OCI-LY1 (cell line): ENCODE data around the gene GTF3C1.

Experiments
- H2AFZ ChIP-seq: fragments of 200-600 bp; sonication (generic), shearing (Covaris generic); 2 replicates; pipeline ENCODE4 v1.6.0; 2014; ENCODE audit warnings: antibody characterized with exemption, mild to moderate bottlenecking, low read length
- H3F3A ChIP-seq: fragments of 200-600 bp; sonication (generic), shearing (Covaris generic); 2 replicates; pipeline ENCODE4 v1.6.0; 2014; ENCODE audit warnings: mild to moderate bottlenecking, antibody characterized with exemption, low read length, moderate library complexity; ENCODE audit not compliant: insufficient read depth
- H3K27ac ChIP-seq: fragments of 200-600 bp; sonication (generic); 2 replicates; pipeline ENCODE4 v1.5.1; 2014; ENCODE audit warnings: low read length, mixed run types, mild to moderate bottlenecking, low read depth; ENCODE audit not compliant: poor library complexity, severe bottlenecking
- H3K27me3 ChIP-seq: fragments of 200-600 bp; sonication (generic); 2 replicates; pipeline ENCODE4 v1.6.0; 2014; ENCODE audit warnings: antibody characterized with exemption, mild to moderate bottlenecking, low read length, moderate library complexity; ENCODE audit not compliant: insufficient read depth
- H3K36me3 ChIP-seq: fragments of 200-600 bp; sonication (generic); 2 replicates; pipeline ENCODE4 v1.6.1; 2014; ENCODE audit warnings: mild to moderate bottlenecking, antibody characterized with exemption, low read length, moderate library complexity, mixed read lengths; ENCODE audit not compliant: insufficient read depth
- H3K4me1 ChIP-seq: fragments of 200-600 bp; sonication (generic); 2 replicates; pipeline ENCODE4 v1.5.1; 2014; ENCODE audit warnings: mild to moderate bottlenecking, low read length, moderate library complexity; ENCODE audit not compliant: insufficient read depth, severe bottlenecking
- H3K4me2 ChIP-seq: fragments of 200-600 bp; sonication (generic), shearing (Covaris generic); 2 replicates; pipeline ENCODE4 v1.6.1; 2014; ENCODE audit warnings: low read length
- H3K4me3 ChIP-seq: fragments of 200-600 bp; sonication (generic); 2 replicates; pipeline ENCODE4 v1.5.1; 2014; ENCODE audit warnings: low read length, low read depth, mild to moderate bottlenecking, mixed read lengths; ENCODE audit not compliant: poor library complexity, severe bottlenecking
- H3K79me2 ChIP-seq: fragments of 200-600 bp; shearing (Covaris generic); 2 replicates; pipeline ENCODE4 v1.6.1; 2016; ENCODE audit warnings: mixed run types, low read length, mixed read lengths; ENCODE audit not compliant: insufficient read depth
- H3K9ac ChIP-seq: fragments of 200-600 bp; sonication (generic), shearing (Covaris generic); 2 replicates; pipeline ENCODE4 v1.6.1; 2014; ENCODE audit warnings: mild to moderate bottlenecking, low read length, mixed read lengths
- H3K9me2 ChIP-seq: fragments of 200-600 bp; sonication (generic), shearing (Covaris generic); 2 replicates; pipeline ENCODE4 v1.6.1; 2014; ENCODE audit warnings: low read depth, mild to moderate bottlenecking, low read length, mixed read lengths
- H3K9me3 ChIP-seq: fragments of 200-600 bp; shearing (Covaris generic); 2 replicates; pipeline ENCODE4 v1.6.1; 2014; ENCODE audit warnings: low read length, mixed read lengths
- H4K20me1 ChIP-seq: fragments of 200-600 bp; sonication (generic), shearing (Covaris generic); 2 replicates; pipeline ENCODE4 v1.6.0; 2016; ENCODE audit warnings: mild to moderate bottlenecking, low read length; ENCODE audit not compliant: insufficient read depth
- CTCF ChIP-seq: fragments of 200-600 bp; sonication (generic), shearing (Covaris generic); IDR thresholded peaks from 2 replicates; pipeline ENCODE4 v1.5.1; 2017; ENCODE audit warnings: mild to moderate bottlenecking, antibody characterized with exemption, low read length, moderate library complexity, mixed read lengths
- EZH2 ChIP-seq: fragments of 200-600 bp; sonication (generic), shearing (Covaris generic); IDR thresholded peaks from 2 replicates; pipeline ENCODE4 v1.8.0; 2017; ENCODE audit warnings: borderline replicate concordance, mixed run types, mild to moderate bottlenecking, antibody characterized with exemption, low read length, moderate library complexity, mixed read lengths

GTF3C1 gene

GRCh38 chr16:27445502-27446175 is 104.1 kb downstream of the GTF3C1 start:
- Histone ChIP-seq H3K27ac (no peak overlapping the region), H3K36me3 (no peaks in the 10 kb centered on the region), H3K27me3 (no peaks in the 10 kb centered on the region), H3K4me1 (peaks cover 9% of the 10 kb centered on the region), H2AFZ (no peak overlapping the region), H3K4me3 (no peak overlapping the region), H3K9me3 (peaks cover 12% of the 10 kb centered on the region), H3K4me2 (no peak overlapping the region), H3K9ac (no peak overlapping the region), H3K79me2 (no peaks in the 10 kb centered on the region), H4K20me1 (no peaks in the 10 kb centered on the region), H3K9me2 (no peaks in the 10 kb centered on the region), H3F3A (no peaks in the 10 kb centered on the region)
- TF ChIP-seq EZH2 (no peak), CTCF (no peak)

- Histone ChIP-seq H3K27me3 (no peaks in the 10 kb centered on the region), H3K9me3 (peaks cover 12% of the 10 kb centered on the region), H3K36me3 (no peaks in the 10 kb centered on the region), H3K9ac (no peak overlapping the region), H3K79me2 (no peaks in the 10 kb centered on the region), H3F3A (no peaks in the 10 kb centered on the region), H3K9me2 (no peaks in the 10 kb centered on the region), H4K20me1 (no peaks in the 10 kb centered on the region), H2AFZ (no peak overlapping the region), H3K4me2 (no peak overlapping the region), H3K4me3 (no peak overlapping the region), H3K4me1 (no peaks in the 10 kb centered on the region), H3K27ac (no peak overlapping the region)
- no peak for TF ChIP-seq CTCF
- TF ChIP-seq EZH2 = no peak
Observed at GRCh38 chr16:27444470-27444869, 105.2 kb downstream of the GTF3C1 start.

- Histone ChIP-seq H2AFZ (no peak overlapping the region), H3K27ac (no peak overlapping the region), H3K9me2 (no peaks in the 10 kb centered on the region), H3K9me3 (peaks cover 12% of the 10 kb centered on the region), H3K4me2 (no peak overlapping the region), H3K36me3 (no peaks in the 10 kb centered on the region), H3K9ac (no peak overlapping the region), H3F3A (no peaks in the 10 kb centered on the region), H3K79me2 (no peaks in the 10 kb centered on the region), H4K20me1 (no peaks in the 10 kb centered on the region), H3K27me3 (no peaks in the 10 kb centered on the region), H3K4me3 (no peak overlapping the region), H3K4me1 (no peaks in the 10 kb centered on the region)
- no peak for TF ChIP-seq CTCF
- TF ChIP-seq EZH2 = no peak
Observed at GRCh38 chr16:27444015-27444414, 105.7 kb downstream of the GTF3C1 start.
